Hematopoietic multipotent progenitor cell treated with erythropoietin and hydrocortisone succinate and interleukin-3 and kit ligand, for 17 days (in vitro differentiated cells): Measurements from ENCODE around the gene RTKN.
A peak's percentile ranks its signal among the peaks of the same experiment; 100 is the strongest.
"Not testable (repeated sequence)": the region's sequence is repeated elsewhere in the genome, so short reads cannot be mapped to it uniquely, and the experiment has no call there.

Experiments used
- DNase-seq: peaks from one replicate; pipeline ENCODE4 v3.0.0-alpha.2; 2015; ENCODE audit warnings: low spot score

RTKN gene

DNA sequence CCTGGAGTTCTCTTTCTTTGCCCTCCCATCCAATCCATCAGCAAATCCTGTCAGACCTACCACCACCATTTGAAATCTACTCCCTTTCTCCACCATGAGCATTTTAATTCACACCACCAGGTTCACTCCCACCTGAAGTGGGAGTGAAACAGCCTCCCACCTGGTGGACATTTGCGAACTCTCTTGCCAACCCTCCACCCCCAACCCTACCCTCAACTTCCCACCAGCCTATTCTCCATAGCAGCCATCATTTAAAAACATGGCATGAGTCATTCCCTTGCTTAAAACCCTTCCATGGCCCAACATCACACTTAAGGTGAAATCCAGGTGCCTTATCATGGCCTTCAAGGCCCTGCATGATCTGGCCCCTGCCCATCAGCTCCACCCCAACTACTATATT, 3.5 kb downstream of the RTKN start:
- no peak for DNase-seq

GRCh38 chr2:74436848-74437695, 4.7 kb downstream of the RTKN start:
- no peak for DNase-seq

DNA sequence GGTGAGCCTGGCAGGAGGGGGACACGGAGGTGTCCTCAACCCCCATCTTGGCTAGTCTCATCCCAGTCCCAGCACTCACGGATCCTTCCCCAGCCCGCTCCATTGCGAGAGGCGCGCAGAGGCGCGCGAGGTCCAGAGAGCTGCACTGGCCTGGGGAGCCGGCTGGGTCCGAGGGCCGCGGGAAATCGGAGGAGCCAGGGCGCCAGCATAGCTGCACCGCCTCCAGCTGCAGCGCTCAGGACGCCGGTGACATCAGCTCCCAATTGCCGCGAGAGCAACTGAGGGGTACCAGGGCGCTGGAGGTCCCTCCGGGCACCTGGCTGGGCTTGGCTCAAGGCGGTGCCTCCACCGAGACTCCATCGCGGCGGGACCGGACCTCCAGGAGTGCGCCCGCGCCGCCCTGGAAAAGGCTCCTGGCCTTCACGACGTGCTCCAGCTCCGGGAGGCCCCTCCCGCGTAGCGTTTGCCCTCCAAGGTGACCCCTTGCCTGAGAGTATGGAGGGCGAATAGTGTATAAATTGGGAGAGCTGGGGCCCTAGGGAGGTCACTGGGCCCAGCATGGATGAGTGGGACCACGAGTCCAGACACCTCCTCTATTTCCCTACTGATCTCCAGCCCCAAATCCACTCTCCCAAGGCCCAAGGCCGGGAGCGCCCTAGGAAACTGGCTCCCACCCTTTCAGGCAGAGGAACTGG, 5.5 kb downstream of the RTKN start:
- DNase-seq: no peak

GRCh38 chr2:74430502-74430901, 11.2 kb downstream of the RTKN start:
- DNase-seq: no peak

DNA sequence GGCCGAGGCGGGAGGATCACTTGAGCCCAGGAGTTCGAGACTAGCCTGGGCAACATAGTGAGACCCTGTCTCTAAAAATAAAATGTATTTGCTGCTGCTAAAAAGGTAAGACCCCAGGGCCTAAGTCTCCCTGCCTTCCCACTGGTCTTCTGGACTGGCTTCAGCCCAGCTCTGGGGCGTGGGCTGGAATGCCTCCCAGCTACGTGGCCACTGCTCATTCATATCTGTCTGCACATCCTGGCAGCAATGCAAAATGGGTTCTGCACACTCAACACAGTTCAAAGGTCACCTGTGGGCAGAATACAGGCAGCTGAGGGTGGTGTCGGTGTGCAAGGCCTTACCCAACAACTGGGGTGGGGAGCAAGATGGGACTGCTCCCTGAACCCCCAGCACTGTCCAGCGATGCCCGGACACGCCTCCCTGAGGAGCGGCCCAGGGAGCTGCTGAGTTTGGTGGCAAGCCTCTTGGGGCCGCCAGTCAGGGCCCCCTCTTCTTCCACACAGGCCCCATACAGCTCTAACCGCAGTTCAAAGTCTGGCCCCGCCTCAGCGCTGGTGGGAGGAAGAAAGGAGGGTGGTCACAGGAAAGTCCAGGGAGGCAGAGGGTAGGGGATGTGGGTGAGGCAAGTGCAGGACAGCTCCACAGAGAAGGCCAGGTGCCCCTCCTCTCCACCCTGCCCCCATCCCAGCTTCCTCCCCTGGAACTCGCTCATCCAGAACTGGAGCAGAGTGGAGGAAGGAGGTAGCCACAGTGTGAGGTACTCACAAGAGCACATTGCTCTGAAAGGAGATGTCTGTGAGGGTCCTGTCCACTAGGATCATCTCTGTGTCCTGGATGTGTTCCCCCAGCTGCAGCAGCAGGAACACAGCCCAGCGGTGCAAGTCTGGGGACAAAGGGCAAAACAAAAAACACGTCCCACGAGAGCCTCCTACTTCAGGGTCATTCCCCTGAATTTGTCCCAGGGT, 12.0 kb downstream of the RTKN start:
- no peak for DNase-seq

- DNase-seq: no peak
These were observed 13.1 kb downstream of the RTKN start for GRCh38 chr2:74428675-74429074.

GRCh38 chr2:74427551-74427950, 14.2 kb downstream of the RTKN start:
- no peak for DNase-seq

DNA sequence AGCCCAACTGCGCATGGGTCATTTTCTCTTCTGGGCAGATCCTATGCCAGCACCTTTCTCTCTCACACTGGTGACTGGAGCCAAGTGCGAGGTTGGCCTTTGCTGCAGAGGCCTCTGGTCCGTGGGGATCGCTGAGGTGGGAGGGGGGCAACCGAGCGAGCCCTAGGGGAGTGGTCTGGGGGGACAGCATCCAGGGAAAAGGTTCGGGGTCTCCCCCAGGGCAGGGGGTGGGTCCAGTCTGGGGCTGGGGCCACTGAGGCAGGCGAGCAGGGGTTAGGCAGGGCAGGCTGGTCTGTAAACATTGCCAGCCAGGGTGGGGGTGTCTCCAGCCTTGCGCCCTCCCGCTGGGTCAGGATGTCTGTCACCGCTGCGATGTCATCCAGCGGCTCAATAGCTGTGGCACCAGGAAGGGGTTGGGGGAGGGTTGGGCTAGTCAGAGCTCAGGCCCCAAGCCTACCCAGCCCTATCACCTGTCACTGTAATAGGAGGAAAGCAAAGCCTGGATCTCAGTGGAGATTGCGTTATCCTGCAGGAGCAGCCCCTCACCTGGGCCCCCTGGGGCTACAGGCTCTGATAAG, 15.5 kb downstream of the RTKN start:
- DNase-seq: no peak

DNA sequence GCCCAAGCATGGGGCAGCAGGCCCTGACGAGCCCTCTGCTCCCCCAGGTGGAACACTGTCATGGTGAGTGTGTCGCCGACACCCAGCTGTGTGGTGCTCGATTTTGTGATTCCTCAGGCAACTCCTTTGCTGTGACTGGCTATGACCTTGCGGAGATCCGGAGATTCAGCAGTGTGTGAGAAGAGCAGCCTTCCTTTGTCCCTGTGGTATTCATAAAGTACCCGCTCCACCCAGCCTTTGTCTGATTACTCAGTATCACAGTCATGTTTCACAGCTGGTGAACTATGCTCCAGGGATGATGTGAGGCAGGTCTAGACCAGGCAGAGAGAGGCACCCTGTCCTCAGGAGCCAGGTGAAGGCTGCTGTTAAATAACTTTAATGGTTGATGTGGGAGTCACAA, 16.2 kb downstream of the RTKN start:
- no peak for DNase-seq

DNA sequence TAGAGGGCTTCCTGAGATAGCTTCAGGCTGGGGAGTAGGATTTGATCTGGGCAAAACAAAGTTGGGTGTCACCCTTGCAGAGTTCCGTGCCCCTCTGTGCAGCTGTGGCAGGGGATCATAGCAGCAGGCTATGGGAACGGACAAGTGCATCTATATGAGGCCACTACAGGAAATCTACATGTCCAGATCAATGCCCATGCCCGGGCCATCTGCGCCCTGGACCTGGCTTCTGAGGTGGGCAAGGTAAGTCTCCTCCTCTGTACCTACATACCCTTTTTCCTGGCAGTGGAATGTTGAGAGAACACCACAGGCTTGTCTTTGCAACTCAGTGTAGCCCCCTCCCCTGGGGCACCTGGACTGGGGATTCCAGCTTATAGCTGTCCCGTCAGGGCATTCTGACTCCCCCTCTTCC, 16.7 kb downstream of the RTKN start:
- DNase-seq: no peak

GRCh38 chr2:74424139-74424992, 17.4 kb downstream of the RTKN start:
- no peak for DNase-seq

DNA sequence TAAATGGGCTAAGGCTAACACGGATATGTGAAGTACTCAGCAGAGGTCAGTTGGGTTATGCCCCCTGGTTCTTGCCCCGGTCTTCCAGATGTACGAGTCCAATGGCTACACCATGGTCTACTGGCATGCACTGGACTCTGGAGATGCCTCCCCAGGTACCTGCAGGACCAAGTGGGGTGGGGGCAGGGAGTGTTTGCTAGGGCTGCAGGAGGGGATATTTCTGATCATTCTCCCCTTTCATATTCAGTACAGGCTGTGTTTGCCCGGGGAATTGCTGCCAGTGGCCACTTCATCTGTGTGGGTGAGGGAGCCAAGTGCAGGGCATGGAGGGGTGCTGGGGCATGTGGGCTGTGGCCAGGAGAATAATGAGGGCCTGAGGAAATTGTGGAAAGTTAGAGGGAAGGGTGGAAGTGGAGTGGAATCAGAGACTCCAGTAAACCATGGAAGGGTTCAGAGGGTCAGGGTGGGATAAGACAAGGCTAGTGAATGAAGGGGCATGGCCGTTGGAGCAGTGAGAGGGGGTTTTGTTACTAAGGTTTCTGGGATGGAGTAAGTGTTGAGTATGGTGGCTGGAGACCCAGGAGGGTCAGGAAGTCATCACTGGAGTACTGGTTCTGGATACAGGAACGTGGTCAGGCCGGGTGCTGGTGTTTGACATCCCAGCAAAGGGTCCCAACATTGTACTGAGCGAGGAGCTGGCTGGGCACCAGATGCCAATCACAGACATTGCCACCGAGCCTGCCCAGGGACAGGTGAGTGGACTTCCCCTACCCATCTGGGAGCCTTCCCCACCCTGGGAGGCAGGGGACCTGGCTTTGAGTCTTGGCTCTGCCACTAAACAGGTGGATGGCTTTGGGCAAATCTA, 18.3 kb downstream of the RTKN start:
- no peak for DNase-seq

DNA sequence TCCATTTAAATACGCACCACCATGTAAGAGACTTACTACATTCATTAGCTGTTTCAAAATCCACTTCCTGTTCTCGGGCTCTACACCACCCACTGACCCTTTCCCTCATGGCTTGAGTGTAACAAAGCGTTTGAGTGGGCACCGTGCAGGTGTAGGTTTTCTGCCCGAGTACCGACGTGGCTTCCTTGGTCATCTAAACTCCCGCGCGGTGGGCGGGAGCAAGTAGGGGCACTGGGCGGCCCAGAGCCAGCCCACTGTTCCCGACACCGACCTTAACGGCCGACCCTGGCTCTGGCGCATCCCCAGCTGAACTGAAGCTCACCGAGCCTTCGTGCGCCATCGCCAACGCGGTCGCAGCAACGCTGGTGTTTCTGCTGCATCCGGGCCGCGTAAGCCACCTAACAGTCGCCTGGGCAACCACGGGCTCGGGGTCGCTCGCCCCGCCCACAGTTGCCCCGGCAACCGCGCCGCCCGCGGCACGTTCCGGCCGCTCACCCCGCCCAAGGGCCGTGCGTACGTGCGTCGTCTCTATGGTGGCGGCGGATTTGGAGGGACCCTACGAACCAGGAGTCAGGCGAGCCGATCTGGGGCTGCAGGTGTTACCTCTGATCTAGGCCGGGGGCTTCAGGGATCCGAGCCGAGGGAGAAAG, 20.4 kb downstream of the RTKN start, which contains the start of the genes C2orf81 and WDR54:
Gene C2orf81 (minus strand): TSS at position 399 of the 650 bp plus-strand sequence. CDS start 59 bp downstream, at position 340.
Gene WDR54 (plus strand): TSS at position 510 of the 650 bp plus-strand sequence. CDS start 424 bp downstream, outside the sequence.
- DNase-seq: peak; percentile 32

DNA sequence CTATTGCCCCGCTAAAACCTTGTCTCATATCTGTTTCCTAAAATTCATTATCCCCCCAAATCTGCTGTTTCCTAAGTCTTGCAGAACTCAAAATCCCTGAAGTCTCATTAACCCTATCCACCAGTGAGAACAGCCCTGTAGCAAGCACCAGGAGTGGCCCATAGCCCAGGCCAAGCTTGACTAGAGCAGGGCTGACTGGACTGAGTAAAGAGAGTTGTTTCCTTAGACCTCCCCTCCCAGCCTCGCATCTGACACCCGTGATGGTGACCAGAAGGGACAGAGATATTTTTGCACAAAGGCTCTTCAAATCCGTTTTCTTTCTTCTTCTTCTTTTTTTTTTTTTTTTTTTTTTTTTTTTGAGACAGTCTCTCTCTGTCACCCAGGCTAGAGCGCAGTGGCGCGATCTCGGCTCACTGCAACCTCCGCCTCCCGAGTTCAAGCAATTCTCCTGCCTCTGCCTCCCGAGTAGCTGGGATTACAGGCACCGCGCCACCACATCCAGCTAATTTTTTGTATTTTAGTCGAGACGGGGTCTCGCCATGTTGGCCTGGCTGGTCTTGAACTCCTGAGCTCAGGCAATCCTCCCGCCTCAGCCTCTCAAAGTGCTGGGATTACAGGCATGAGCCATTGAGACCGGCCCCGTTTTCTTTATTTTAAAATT, 21.2 kb downstream of the RTKN start:
- not testable (repeated sequence) for DNase-seq

GRCh38 chr2:74420006-74420405, 21.7 kb downstream of the RTKN start:
- DNase-seq: no peak

DNA sequence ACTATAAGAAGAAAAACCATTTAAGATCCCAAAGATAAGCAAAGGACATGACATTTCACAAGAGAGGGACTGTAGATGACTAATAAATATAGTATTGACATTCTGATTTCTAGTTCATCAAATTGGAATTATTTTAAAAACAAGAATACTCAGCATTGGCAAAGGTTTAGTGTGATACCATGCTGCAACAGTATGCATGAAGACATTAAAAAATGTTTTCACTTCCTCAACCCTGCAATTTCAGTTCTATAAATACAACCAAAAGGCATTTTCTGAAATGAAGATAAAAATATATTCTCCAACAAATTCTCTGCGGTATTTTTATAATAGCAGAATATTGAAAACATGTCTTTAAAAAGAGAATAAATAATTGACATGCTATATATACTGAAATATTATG, 22.4 kb downstream of the RTKN start:
- DNase-seq: no peak

DNA sequence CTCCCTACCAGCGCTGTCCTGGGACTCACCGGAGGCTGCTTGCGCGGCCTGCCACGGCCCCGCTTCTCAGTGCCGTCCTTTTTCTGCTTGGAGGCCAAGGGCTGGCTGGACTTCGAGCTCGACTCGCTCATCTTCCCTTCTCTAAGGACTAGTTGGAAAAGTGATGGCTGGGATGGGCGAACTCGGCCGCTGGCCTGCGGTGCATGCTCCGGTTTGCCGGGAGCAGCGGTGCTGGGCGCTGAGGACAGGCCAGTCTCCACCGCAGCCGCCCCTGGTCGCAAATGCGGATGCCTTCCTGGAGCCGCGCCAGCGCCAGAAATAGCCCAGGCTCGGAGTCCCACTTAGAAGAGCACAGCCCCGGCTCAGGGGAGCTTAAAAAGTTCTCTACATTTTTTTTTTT, 23.4 kb downstream of the RTKN start:
- no peak for DNase-seq

GRCh38 chr2:74417763-74418162, 24.0 kb downstream of the RTKN start:
- DNase-seq: no peak

GRCh38 chr2:74417197-74417596, 24.5 kb downstream of the RTKN start:
- no peak for DNase-seq
